HL-60 (cell line): Measurements from ENCODE around the gene LIMA1.

Source experiments
- POLR2AphosphoS5 ChIP-seq: IDR thresholded peaks from 2 replicates; pipeline ENCODE4 v1.6.1; 2012; ENCODE audit warnings: low read depth
- TF ChIP-seq, protein P1 (sequence below): IDR thresholded peaks from one replicate; pipeline ENCODE4 v1.5.1; 2011; ENCODE audit warnings: low read length, control low read depth, inconsistent platforms; ENCODE audit not compliant: insufficient read depth

DNA sequence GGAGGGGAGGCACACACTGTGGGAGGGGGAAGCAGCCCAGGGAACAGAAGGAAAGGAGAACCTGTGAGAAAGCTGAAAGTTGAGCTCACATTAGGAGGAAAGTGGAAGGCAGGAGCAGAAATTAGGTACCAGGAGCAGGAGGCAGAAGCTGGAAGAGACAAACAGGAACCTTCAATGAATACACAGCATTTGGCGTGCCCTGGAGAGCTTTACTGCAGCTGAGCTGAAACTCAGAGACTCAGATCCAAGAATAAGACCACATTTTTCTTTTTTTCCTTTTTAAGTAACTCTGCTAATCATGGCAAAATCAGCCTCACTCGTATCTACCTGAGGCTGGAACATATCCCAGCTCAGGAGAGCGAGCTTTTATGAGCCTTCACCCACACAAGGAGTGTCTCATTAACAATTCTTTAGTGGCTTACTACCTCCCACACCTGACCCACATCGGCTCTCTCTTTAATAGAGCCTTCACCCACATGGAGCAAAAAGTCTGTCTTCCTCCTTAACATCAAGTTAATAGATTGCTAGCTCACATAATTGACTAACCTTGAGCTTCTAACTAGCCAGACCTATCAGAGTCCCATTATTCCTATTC lies 97.9 kb downstream of the LIMA1 start:
- TF ChIP-seq, protein P1, sequence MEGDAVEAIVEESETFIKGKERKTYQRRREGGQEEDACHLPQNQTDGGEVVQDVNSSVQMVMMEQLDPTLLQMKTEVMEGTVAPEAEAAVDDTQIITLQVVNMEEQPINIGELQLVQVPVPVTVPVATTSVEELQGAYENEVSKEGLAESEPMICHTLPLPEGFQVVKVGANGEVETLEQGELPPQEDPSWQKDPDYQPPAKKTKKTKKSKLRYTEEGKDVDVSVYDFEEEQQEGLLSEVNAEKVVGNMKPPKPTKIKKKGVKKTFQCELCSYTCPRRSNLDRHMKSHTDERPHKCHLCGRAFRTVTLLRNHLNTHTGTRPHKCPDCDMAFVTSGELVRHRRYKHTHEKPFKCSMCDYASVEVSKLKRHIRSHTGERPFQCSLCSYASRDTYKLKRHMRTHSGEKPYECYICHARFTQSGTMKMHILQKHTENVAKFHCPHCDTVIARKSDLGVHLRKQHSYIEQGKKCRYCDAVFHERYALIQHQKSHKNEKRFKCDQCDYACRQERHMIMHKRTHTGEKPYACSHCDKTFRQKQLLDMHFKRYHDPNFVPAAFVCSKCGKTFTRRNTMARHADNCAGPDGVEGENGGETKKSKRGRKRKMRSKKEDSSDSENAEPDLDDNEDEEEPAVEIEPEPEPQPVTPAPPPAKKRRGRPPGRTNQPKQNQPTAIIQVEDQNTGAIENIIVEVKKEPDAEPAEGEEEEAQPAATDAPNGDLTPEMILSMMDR, result no peak
- TF ChIP-seq POLR2AphosphoS5, result no peak
